Measurements from ENCODE around the gene TCP10L. TPM values are rescaled to one million over a fixed set of nuclear protein-coding genes. Genes with fewer than 3 reads are reported as not detected.

Gene TCP10L
- total RNA-seq, 1 experiment from 2014 or later: not detected

DNA sequence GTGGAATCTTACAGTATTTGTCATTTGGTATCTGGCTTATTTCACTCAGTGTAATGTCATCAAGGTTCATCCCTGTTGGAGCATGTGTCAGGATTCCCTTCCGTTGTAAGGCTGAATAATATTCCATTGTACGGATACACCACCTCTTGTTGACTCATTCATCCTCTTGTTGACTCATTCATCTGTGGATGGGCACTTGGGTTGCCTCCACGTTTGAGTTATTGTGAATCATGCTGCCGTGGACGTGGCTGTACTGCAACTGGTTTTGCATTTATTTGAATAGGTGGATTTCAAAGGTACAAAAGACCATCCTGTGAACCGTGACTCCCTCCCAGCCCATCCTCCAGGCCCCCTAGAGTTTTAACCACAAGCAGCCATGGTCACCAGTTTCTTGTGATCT is 11.9 kb upstream of the TCP10L start:
- ChIA-PET CTCF (no interaction called here), POLR2A (no interaction called here)
- no peaks in the 10 kb centered on the region for H3K9me3 Mint-ChIP-seq (ENCODE audit: unreplicated experiment)
- BruUV-seq (replicated peaks): no TSS peak
- H3K4me3 Mint-ChIP-seq (ENCODE audit: unreplicated experiment): no peak overlapping the region
- no peak overlapping the region for H3K4me3 ChIP-seq (ENCODE audit: low read depth, low read length)
- TF ChIP-seq, protein P1, sequence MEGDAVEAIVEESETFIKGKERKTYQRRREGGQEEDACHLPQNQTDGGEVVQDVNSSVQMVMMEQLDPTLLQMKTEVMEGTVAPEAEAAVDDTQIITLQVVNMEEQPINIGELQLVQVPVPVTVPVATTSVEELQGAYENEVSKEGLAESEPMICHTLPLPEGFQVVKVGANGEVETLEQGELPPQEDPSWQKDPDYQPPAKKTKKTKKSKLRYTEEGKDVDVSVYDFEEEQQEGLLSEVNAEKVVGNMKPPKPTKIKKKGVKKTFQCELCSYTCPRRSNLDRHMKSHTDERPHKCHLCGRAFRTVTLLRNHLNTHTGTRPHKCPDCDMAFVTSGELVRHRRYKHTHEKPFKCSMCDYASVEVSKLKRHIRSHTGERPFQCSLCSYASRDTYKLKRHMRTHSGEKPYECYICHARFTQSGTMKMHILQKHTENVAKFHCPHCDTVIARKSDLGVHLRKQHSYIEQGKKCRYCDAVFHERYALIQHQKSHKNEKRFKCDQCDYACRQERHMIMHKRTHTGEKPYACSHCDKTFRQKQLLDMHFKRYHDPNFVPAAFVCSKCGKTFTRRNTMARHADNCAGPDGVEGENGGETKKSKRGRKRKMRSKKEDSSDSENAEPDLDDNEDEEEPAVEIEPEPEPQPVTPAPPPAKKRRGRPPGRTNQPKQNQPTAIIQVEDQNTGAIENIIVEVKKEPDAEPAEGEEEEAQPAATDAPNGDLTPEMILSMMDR (IDR thresholded peaks at IDR 0.05; ENCODE audit: insufficient read depth in 1 of 2, low read depth in 1 of 2, low read length in 1 of 2, severe bottlenecking in 1 of 2, unreplicated experiment in 1 of 2): no peak
- intact Hi-C loops (cut with micrococcal nuclease; ENCODE audit: unreplicated experiment): no loop called here
- no peak for DNase-seq
- no peaks in the 10 kb centered on the region for H3K27me3 Mint-ChIP-seq (ENCODE audit: insufficient read depth, unreplicated experiment)
- H3K27ac Mint-ChIP-seq (ENCODE audit: unreplicated experiment): no peak overlapping the region
- peaks cover 28% of the 10 kb centered on the region for H3K36me3 Mint-ChIP-seq (ENCODE audit: insufficient read depth, unreplicated experiment)
- H3K27me3 ChIP-seq (replicated peaks; ENCODE audit: control insufficient read depth, insufficient read depth, low read length): no peaks in the 10 kb centered on the region
- H3K4me1 ChIP-seq: peaks cover 14% of the 10 kb centered on the region
- no peaks in the 10 kb centered on the region for H3K9me3 ChIP-seq
- peaks cover 10% of the 10 kb centered on the region for H3K4me1 Mint-ChIP-seq (ENCODE audit: low read depth, unreplicated experiment)
- H3K36me3 ChIP-seq (ENCODE audit: control insufficient read depth, insufficient read depth, low read length): no peaks in the 10 kb centered on the region

DNA sequence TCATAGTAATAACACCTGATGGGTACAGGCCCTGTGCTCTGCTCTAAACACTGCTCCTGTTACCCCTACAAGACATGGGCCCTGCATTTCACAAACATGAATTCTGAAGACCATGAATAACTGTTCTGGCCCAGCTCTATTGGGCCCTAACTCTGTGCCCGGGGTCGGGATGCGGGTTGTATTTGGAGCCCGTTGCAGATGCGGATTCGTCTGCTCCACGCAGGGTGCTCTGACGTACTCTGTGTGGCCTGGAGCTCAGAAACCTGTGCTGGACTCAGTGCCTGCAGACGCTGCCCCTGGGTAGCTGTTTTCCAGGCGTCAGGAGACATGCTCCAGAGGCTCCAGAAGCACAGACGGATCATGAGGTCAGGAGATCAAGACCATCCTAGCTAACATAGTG is 10.1 kb upstream of the TCP10L start:
- H3K36me3 Mint-ChIP-seq (ENCODE audit: insufficient read depth, unreplicated experiment): peaks cover 18% of the 10 kb centered on the region
- no peak for DNase-seq
- intact Hi-C loops (cut with micrococcal nuclease; ENCODE audit: unreplicated experiment): no loop called here
- Histone ChIP-seq H3K4me1 (peaks cover 20% of the 10 kb centered on the region), H3K27me3 (replicated peaks; ENCODE audit: control insufficient read depth, insufficient read depth, low read length) (no peaks in the 10 kb centered on the region), H3K9me3 (no peaks in the 10 kb centered on the region), H3K36me3 (ENCODE audit: control insufficient read depth, insufficient read depth, low read length) (no peaks in the 10 kb centered on the region), H3K4me3 (ENCODE audit: low read depth, low read length) (no peak overlapping the region)
- H3K27ac Mint-ChIP-seq (ENCODE audit: unreplicated experiment): no peak overlapping the region
- H3K9me3 Mint-ChIP-seq (ENCODE audit: unreplicated experiment): no peaks in the 10 kb centered on the region
- ChIA-PET POLR2A (no interaction called here), CTCF (interaction anchor here (0.9 kb wide), 1 partner anchor 18 kb away, joined by 3 read pairs; no protein-coding TSS in a partner anchor)
- peaks cover 10% of the 10 kb centered on the region for H3K4me1 Mint-ChIP-seq (ENCODE audit: low read depth, unreplicated experiment)
- no peaks in the 10 kb centered on the region for H3K27me3 Mint-ChIP-seq (ENCODE audit: insufficient read depth, unreplicated experiment)
- TF ChIP-seq, protein P1 (IDR thresholded peaks at IDR 0.05; ENCODE audit: insufficient read depth in 1 of 2, low read depth in 1 of 2, low read length in 1 of 2, severe bottlenecking in 1 of 2, unreplicated experiment in 1 of 2): no peak
- H3K4me3 Mint-ChIP-seq (ENCODE audit: unreplicated experiment): no peak overlapping the region
- BruUV-seq (replicated peaks): no TSS peak

DNA sequence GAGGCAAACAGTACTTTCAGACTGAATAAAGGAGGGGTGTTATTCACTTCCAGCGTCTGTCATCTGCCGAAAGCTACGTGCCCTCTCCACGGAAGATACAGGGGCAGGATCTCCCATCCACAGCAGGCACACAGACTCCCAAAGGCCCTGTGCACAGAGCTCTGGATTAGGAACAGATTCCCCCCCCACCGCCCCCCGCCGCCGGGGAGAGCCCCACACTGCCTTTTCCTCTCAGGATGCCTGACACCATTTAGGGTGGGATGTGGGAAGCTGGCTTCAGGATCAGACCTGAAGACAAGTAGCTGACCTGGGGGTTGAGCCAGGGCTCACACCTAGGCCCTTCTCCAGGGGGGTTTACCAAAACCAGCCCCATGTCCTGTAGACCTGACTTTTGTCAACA is 8.4 kb upstream of the TCP10L start:
- Mint-ChIP-seq H3K27ac (ENCODE audit: unreplicated experiment) (no peak overlapping the region), H3K36me3 (ENCODE audit: insufficient read depth, unreplicated experiment) (peaks cover 8% of the 10 kb centered on the region), H3K4me1 (ENCODE audit: low read depth, unreplicated experiment) (peaks cover 10% of the 10 kb centered on the region), H3K27me3 (ENCODE audit: insufficient read depth, unreplicated experiment) (no peaks in the 10 kb centered on the region), H3K9me3 (ENCODE audit: unreplicated experiment) (no peaks in the 10 kb centered on the region), H3K4me3 (ENCODE audit: unreplicated experiment) (no peak overlapping the region)
- DNase-seq: no peak
- Histone ChIP-seq H3K36me3 (ENCODE audit: control insufficient read depth, insufficient read depth, low read length) (no peaks in the 10 kb centered on the region), H3K4me1 (peaks cover 20% of the 10 kb centered on the region), H3K4me3 (ENCODE audit: low read depth, low read length) (no peak overlapping the region), H3K9me3 (no peaks in the 10 kb centered on the region), H3K27me3 (replicated peaks; ENCODE audit: control insufficient read depth, insufficient read depth, low read length) (no peaks in the 10 kb centered on the region)
- CTCF ChIA-PET: interaction anchor here (0.6 to 1.4 kb wide), 3 partner anchors 8 to 233 kb away, joined by 3 to 5 read pairs (median 4); no protein-coding TSS in a partner anchor
- intact Hi-C loops (cut with micrococcal nuclease; ENCODE audit: unreplicated experiment): loop anchor here (1.0 to 2.0 kb wide), 2 partner anchors 25 to 160 kb away; no protein-coding TSS in a partner anchor
- BruUV-seq (replicated peaks): no TSS peak
- TF ChIP-seq, protein P1 (IDR thresholded peaks at IDR 0.05; ENCODE audit: insufficient read depth in 1 of 2, low read depth in 1 of 2, low read length in 1 of 2, severe bottlenecking in 1 of 2, unreplicated experiment in 1 of 2): no peak
- POLR2A ChIA-PET: no interaction called here

Data from Caco-2 (cell line).